ENCODE measurements around the gene GYS1. TPM values are rescaled to one million over a fixed set of nuclear protein-coding genes. Genes with fewer than 3 reads are reported as not detected.

GYS1 gene
- total RNA-seq, 6 donors from 2014 or later = 26.4 to 79.6 (median 35.6) TPM

- ATAC-seq (ENCODE audit: low FRiP score in 2 of 2) (no peak), DNase-seq (peak in 1 of 2 donors; percentile 87)
- TF ChIP-seq POLR2A (IDR thresholded peaks at IDR 0.05) = no peak
- no peak for TF ChIP-seq CTCF (IDR thresholded peaks at IDR 0.05)
- TF ChIP-seq EP300 (IDR thresholded peaks at IDR 0.05) = no peak
- TF ChIP-seq POLR2AphosphoS5 (IDR thresholded peaks at IDR 0.05) = no peak
- Histone ChIP-seq H3K9me3 (no peaks in the 10 kb centered on the region), H3K36me3 (peaks cover 21 to 79% (median 55%) of the 10 kb centered on the region in 4 donors), H3K27me3 (no peaks in the 10 kb centered on the region), H3K4me1 (peaks cover 26 to 41% (median 28%) of the 10 kb centered on the region in 4 donors), H3K4me3 (no peak overlapping the region), H3K27ac (peak overlapping the region in 1 of 4 donors; percentile 88)
- 94 to 96% methylated on average over 42 to 44 of the region's 45 CpGs for WGBS, 2 donors
These were observed 23.6 kb downstream of the GYS1 start for GRCh38 chr19:48969276-48970138.

- peak overlapping the region in 3 of 4 donors; percentile 88 to 98 (median 93) for H3K27ac ChIP-seq
These were observed 24.3 kb downstream of the GYS1 start for GRCh38 chr19:48968813-48969218.

GRCh38 chr19:48968179-48968661 lies 24.9 kb downstream of the GYS1 start:
- DNase-seq (no peak), ATAC-seq (ENCODE audit: low FRiP score in 2 of 2) (no peak)
- Histone ChIP-seq H3K27me3 (no peaks in the 10 kb centered on the region), H3K27ac (peak overlapping the region; percentile 88 to 98 (median 90)), H3K4me1 (peaks cover 39 to 53% (median 41%) of the 10 kb centered on the region in 4 donors), H3K9me3 (no peaks in the 10 kb centered on the region), H3K4me3 (peak overlapping the region in 1 of 4 donors; percentile 80), H3K36me3 (peaks cover 13 to 66% (median 42%) of the 10 kb centered on the region in 4 donors)
- no peak for TF ChIP-seq CTCF (IDR thresholded peaks at IDR 0.05)
- no peak for TF ChIP-seq EP300 (IDR thresholded peaks at IDR 0.05)
- TF ChIP-seq POLR2A (IDR thresholded peaks at IDR 0.05) = no peak
- no peak for TF ChIP-seq POLR2AphosphoS5 (IDR thresholded peaks at IDR 0.05)
- 64 to 71% methylated on average over 4 of the region's 4 CpGs for WGBS, 2 donors

More at GRCh38 chr19:48968813-48969218, 24.3 kb downstream of the GYS1 start:
- peaks cover 33 to 47% (median 35%) of the 10 kb centered on the region in 4 donors for H3K4me1 ChIP-seq
- no peaks in the 10 kb centered on the region for H3K27me3 ChIP-seq
- DNase-seq (peak in 1 of 2 donors; percentile 61), ATAC-seq (ENCODE audit: low FRiP score in 2 of 2) (no peak)
- TF ChIP-seq POLR2AphosphoS5 (IDR thresholded peaks at IDR 0.05) (no peak), EP300 (IDR thresholded peaks at IDR 0.05) (no peak), POLR2A (IDR thresholded peaks at IDR 0.05) (no peak), CTCF (IDR thresholded peaks at IDR 0.05) (no peak)
- no peaks in the 10 kb centered on the region for H3K9me3 ChIP-seq
- peaks cover 15 to 72% (median 48%) of the 10 kb centered on the region in 4 donors for H3K36me3 ChIP-seq
- 82 to 87% methylated on average over 8 to 15 of the region's 15 CpGs for WGBS, 2 donors
- no peak overlapping the region for H3K4me3 ChIP-seq

- 69 to 75% methylated on average over 14 of the region's 14 CpGs for WGBS, 2 donors
- ATAC-seq (ENCODE audit: low FRiP score in 2 of 2) = peak in 1 of 2 donors; percentile 28
These were observed 25.5 kb downstream of the GYS1 start for GRCh38 chr19:48967346-48968178.

More at GRCh38 chr19:48967346-48968178, 25.5 kb downstream of the GYS1 start:
- peaks cover 13 to 59% (median 36%) of the 10 kb centered on the region in 4 donors for H3K36me3 ChIP-seq
- peak in 1 of 2 donors; percentile 80 for DNase-seq
- peak overlapping the region in 3 of 4 donors; percentile 80 to 97 (median 90) for H3K4me3 ChIP-seq
- H3K27ac ChIP-seq = peak overlapping the region; percentile 88 to 98 (median 90)
- H3K9me3 ChIP-seq = no peaks in the 10 kb centered on the region
- peak; percentile 44 to 59 for TF ChIP-seq POLR2AphosphoS5 (IDR thresholded peaks at IDR 0.05)
- no peak for TF ChIP-seq CTCF (IDR thresholded peaks at IDR 0.05)
- TF ChIP-seq POLR2A (IDR thresholded peaks at IDR 0.05) = peak in 3 of 4 donors; percentile 8 to 72 (median 24)
- peak in 1 of 4 donors; percentile 2 for TF ChIP-seq EP300 (IDR thresholded peaks at IDR 0.05)
- peaks cover 42 to 57% (median 46%) of the 10 kb centered on the region in 4 donors for H3K4me1 ChIP-seq
- no peaks in the 10 kb centered on the region for H3K27me3 ChIP-seq

Measured in upper lobe of left lung (tissue), 6 donors.